Ishikawa (cell line): Measurements from ENCODE around the gene GRIFIN.

Experiments
- CREB1 ChIP-seq: IDR thresholded peaks from 2 replicates; pipeline ENCODE4 v1.6.1; 2012; ENCODE audit warnings: low read depth
- EGR1 ChIP-seq: IDR thresholded peaks from 2 replicates; pipeline ENCODE4 v1.6.1; 2012
- EP300 ChIP-seq: IDR thresholded peaks from 2 replicates; pipeline ENCODE4 v1.6.1; 2012; ENCODE audit warnings: borderline replicate concordance
- RAD21 ChIP-seq: IDR thresholded peaks from 2 replicates; pipeline ENCODE4 v1.6.1; 2012; ENCODE audit warnings: low read depth
- TAF1 ChIP-seq: IDR thresholded peaks from 2 replicates; pipeline ENCODE4 v1.6.1; 2012; ENCODE audit warnings: low read depth, mild to moderate bottlenecking
- TF ChIP-seq, protein P1 (sequence below): IDR thresholded peaks from 2 replicates; pipeline ENCODE4 v1.6.1; 2012

DNA sequence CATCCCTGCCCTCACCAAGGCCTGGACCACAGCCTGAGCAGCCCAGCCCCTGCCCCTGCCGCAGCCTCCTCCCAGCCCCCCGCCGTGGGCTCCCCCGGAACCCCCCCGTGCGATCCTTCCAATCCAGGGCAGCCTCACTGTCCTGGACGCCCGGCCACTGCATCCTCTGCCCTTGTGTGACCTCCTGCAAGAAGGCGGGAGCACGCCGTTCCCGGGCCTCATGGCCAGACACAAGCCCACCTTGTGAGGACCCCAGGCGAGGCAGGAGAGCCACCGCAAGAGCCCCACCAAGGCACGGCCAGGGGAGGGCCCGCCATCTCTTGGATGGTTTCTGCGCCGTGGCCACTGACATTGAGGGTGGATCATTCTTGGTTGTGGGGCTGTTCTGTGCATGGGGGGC is 35.6 kb upstream of the GRIFIN start:
- TF ChIP-seq EGR1: no peak
- TF ChIP-seq TAF1: no peak
- no peak for TF ChIP-seq CREB1
- TF ChIP-seq, protein P1, sequence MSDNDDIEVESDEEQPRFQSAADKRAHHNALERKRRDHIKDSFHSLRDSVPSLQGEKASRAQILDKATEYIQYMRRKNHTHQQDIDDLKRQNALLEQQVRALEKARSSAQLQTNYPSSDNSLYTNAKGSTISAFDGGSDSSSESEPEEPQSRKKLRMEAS: no peak
- no peak for TF ChIP-seq EP300
- no peak for TF ChIP-seq RAD21
